Mesenchymal stem cell (in vitro differentiated cells and primary cell): ENCODE measurements around the gene NFATC3.

Experiments
- DNase-seq: peaks from one replicate; pipeline ENCODE4 v3.0.0-alpha.2; 2013
- H2AFZ ChIP-seq: one replicate; pipeline ENCODE4 v1.6.1; 2013; ENCODE audit warnings: low read depth, mild to moderate bottlenecking, control low read depth, inconsistent platforms, low read length, moderate library complexity
- H2AK5ac ChIP-seq: 2 replicates; pipeline ENCODE4 v1.6.1; 2013; ENCODE audit warnings: low read length, moderate library complexity, mild to moderate bottlenecking, inconsistent platforms; ENCODE audit not compliant: severe bottlenecking
- H2BK120ac ChIP-seq: one replicate; pipeline ENCODE4 v1.6.1; 2013; ENCODE audit warnings: low read depth, mild to moderate bottlenecking, inconsistent platforms, low read length, moderate library complexity
- H2BK12ac ChIP-seq, 2 experiments: one replicate each; pipeline ENCODE4 v1.6.1; 2013; ENCODE audit warnings: inconsistent platforms in 2 of 2, low read length in 2 of 2, mild to moderate bottlenecking in 2 of 2, moderate library complexity in 2 of 2, control low read depth in 1 of 2
- H2BK15ac ChIP-seq: one replicate; pipeline ENCODE4 v1.6.1; 2013; ENCODE audit warnings: mild to moderate bottlenecking, low read depth, inconsistent platforms; ENCODE audit not compliant: poor library complexity, severe bottlenecking
- H2BK5ac ChIP-seq: 2 replicates; pipeline ENCODE4 v1.6.1; 2013; ENCODE audit warnings: low read depth, mild to moderate bottlenecking, low read length, control low read depth, inconsistent platforms; ENCODE audit not compliant: poor library complexity, severe bottlenecking
- H3K14ac ChIP-seq, 2 experiments: one replicate each; pipeline ENCODE4 v1.6.1; 2013; ENCODE audit warnings: inconsistent platforms in 2 of 2, low read length in 2 of 2, control low read depth in 1 of 2, mild to moderate bottlenecking in 1 of 2, moderate library complexity in 1 of 2
- H3K18ac ChIP-seq, 2 experiments: one replicate each; pipeline ENCODE4 v1.6.1; 2013; ENCODE audit warnings: inconsistent platforms in 2 of 2, low read length in 2 of 2, control low read depth in 1 of 2, low read depth in 1 of 2, mild to moderate bottlenecking in 1 of 2
- H3K23ac ChIP-seq, 2 experiments: one replicate each; pipeline ENCODE4 v1.6.1; 2013; ENCODE audit warnings: inconsistent platforms in 2 of 2, low read length in 2 of 2, mild to moderate bottlenecking in 2 of 2, moderate library complexity in 2 of 2, control low read depth in 1 of 2
- H3K27ac ChIP-seq: 2 replicates; pipeline ENCODE4 v1.5.1; 2013; ENCODE audit warnings: mild to moderate bottlenecking, moderate library complexity, low read length, control low read depth, inconsistent platforms; ENCODE audit not compliant: poor library complexity, severe bottlenecking
- H3K27me3 ChIP-seq, 2 experiments: 2 replicates each; pipeline versions ENCODE4 v1.6.1 to v1.7.0; 2013; ENCODE audit warnings: low read length in 2 of 2, mild to moderate bottlenecking in 2 of 2, moderate library complexity in 2 of 2, control low read depth in 1 of 2, inconsistent platforms in 1 of 2; ENCODE audit not compliant: control insufficient read depth in 1 of 2, insufficient read depth in 1 of 2
- H3K36me3 ChIP-seq, 2 experiments: 2 replicates each; pipeline versions ENCODE4 v1.6.1 to v1.7.0; 2013; ENCODE audit warnings: low read length in 2 of 2, control low read depth in 1 of 2, inconsistent platforms in 1 of 2, low read depth in 1 of 2, mild to moderate bottlenecking in 1 of 2; ENCODE audit not compliant: insufficient read depth in 2 of 2, control insufficient read depth in 1 of 2
- H3K4ac ChIP-seq, 2 experiments: one replicate each; pipeline ENCODE4 v1.6.1; 2013; ENCODE audit warnings: inconsistent platforms in 2 of 2, low read length in 2 of 2, mild to moderate bottlenecking in 2 of 2, moderate library complexity in 2 of 2, control low read depth in 1 of 2, low read depth in 1 of 2
- H3K4me1 ChIP-seq: 2 replicates; pipeline ENCODE4 v1.6.1; 2013; ENCODE audit warnings: low read depth, low read length, control low read depth; ENCODE audit not compliant: control insufficient read depth, insufficient read depth
- H3K4me2 ChIP-seq: 2 replicates; pipeline ENCODE4 v1.6.1; 2013; ENCODE audit warnings: low read length, mild to moderate bottlenecking, inconsistent platforms; ENCODE audit not compliant: poor library complexity, severe bottlenecking
- H3K4me3 ChIP-seq, 2 experiments: 2 replicates each; pipeline versions ENCODE4 v1.5.1 to v1.7.0; 2013; ENCODE audit warnings: low read length in 2 of 2, mild to moderate bottlenecking in 2 of 2, control low read depth in 1 of 2, low read depth in 1 of 2; ENCODE audit not compliant: insufficient read depth in 1 of 2
- H3K79me1 ChIP-seq: replicated peaks from 2 replicates; pipeline ENCODE4 v1.6.1; 2013; ENCODE audit warnings: mild to moderate bottlenecking, control low read depth, low read length, inconsistent platforms; ENCODE audit not compliant: poor library complexity, severe bottlenecking
- H3K9ac ChIP-seq: 2 replicates; pipeline ENCODE4 v1.7.0; 2013; ENCODE audit warnings: mild to moderate bottlenecking, low read length, moderate library complexity
- H3K9me3 ChIP-seq: 2 replicates; pipeline ENCODE4 v1.7.0; 2013; ENCODE audit warnings: mild to moderate bottlenecking, low read length; ENCODE audit not compliant: control insufficient read depth
- H4K8ac ChIP-seq: one replicate; pipeline ENCODE4 v1.6.1; 2013; ENCODE audit warnings: inconsistent platforms, mild to moderate bottlenecking, low read length, moderate library complexity
- H4K91ac ChIP-seq: one replicate; pipeline ENCODE4 v1.6.1; 2013; ENCODE audit warnings: mild to moderate bottlenecking, low read length, inconsistent platforms
- WGBS: methylation state at CpG from one replicate; pipeline ENCODE4 v1.1.7; 2013; ENCODE audit warnings: mixed read lengths; 5-methylcytosine and 5-hydroxymethylcytosine counted together

NFATC3 gene

DNA sequence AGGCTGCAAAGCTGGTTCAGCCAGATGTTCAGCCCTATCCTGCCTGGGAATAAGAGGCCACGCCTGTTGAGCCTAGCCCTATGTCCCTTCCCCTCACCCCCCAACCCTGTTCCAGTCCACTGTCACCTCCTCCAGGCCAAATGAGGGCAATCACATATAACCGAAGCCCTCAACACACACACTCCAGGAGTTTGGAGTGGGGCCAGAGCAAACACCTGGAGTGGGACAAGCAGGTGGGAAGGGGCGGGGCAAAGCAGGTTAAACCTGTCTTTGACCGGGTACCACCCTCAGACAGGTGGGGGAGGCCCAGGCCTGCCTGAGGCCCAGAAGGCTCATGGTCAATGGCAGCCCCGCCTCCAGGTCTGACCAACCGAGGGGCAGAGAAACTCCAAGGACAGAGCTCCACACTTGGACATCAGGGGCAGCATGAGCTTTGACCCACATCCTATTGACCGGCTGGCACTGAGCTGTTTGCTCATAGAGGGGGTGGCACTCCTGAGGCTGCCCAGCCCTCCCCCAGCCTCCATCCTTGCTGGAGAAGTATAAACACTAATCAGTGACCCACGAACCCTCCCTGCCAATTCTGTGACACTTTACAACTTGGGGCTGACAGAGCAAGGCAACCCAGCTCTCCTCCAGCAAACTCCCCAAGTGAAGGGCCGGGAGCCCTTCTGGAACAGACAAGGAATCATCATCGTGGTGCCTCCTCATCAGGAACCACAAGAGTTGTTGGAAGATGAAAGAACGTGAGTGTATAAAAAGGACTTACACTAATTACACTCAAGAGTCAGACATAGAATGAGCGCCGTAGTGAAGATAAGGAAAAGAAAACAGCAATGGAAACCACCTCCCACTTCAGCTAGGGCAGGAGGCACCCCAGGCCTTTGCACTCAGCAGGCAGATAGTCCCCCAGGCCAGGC is 149.3 kb downstream of the NFATC3 start:
- Histone ChIP-seq H3K36me3 (peaks cover 0 to 30% of the 10 kb centered on the region in 2 experiments), H2BK12ac (no peak overlapping the region), H2BK5ac (no peak overlapping the region), H2AK5ac (peak overlapping the region; percentile 15), H3K4ac (no peak overlapping the region), H3K4me2 (no peak overlapping the region), H3K23ac (no peak overlapping the region), H3K4me1 (peaks cover 34% of the 10 kb centered on the region), H3K9me3 (no peaks in the 10 kb centered on the region), H3K18ac (peak overlapping the region in 1 of 2 experiments; percentile 24), H2BK120ac (no peak overlapping the region), H3K9ac (no peak overlapping the region), H2AFZ (no peak overlapping the region), H3K79me1 (no peaks in the 10 kb centered on the region), H3K27ac (no peak overlapping the region), H4K8ac (no peak overlapping the region), H3K4me3 (no peak overlapping the region), H3K27me3 (peaks cover 13 to 17% of the 10 kb centered on the region in 2 experiments), H4K91ac (peak overlapping the region; percentile 34), H3K14ac (no peak overlapping the region), H2BK15ac (peak overlapping the region; percentile 31)
- 67% methylated on average over 11 of the region's 13 CpGs for WGBS
- DNase-seq = no peak

DNA sequence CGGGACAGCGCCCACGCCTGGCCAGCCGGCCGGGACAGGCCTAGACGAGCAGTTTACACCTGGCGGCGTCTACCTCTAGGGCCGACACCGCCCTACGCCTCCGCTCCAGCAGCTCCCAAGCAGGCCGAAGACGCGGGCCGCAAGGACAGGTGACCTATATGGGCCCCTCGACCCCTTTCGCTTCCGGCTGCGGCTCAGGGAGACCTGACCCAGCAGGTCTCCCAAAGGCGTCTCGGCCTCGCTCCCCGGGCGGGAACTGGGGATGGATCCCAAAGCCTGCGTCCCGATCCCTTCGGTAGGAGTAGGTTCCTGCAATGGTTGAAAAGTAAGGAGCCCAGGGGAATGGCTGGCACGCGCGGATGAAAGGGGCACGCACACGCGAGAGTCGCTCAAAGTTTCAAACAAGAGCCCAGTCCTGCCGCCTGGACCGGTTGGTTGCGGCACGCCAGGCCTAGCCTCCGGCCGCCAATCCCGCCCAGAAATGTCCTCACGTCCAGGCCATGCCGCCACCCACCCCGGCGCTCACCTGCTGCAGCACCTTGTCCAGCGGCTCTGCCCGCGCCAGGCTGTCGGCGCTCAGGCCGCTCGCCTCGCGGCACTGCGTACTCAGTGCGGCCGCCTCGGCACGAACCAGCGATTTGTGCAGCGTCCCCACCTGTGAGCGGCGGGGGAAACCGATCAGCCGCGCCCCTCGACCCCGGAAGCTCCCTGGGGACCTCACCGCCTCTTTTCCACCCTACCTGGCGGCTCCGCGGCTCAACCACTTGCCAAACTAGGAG is 150.1 kb downstream of the NFATC3 start:
- peaks cover 0 to 24% of the 10 kb centered on the region in 2 experiments for H3K36me3 ChIP-seq
- H3K79me1 ChIP-seq = no peaks in the 10 kb centered on the region
- H2AK5ac ChIP-seq = peak overlapping the region; percentile 15
- peak overlapping the region in 1 of 2 experiments; percentile 81 for H3K14ac ChIP-seq
- 13% methylated on average over 60 of the region's 73 CpGs for WGBS
- H2AFZ ChIP-seq = no peak overlapping the region
- H3K23ac ChIP-seq = peak overlapping the region; percentile 83 to 98
- H2BK15ac ChIP-seq = peak overlapping the region; percentile 31
- H3K9me3 ChIP-seq = no peaks in the 10 kb centered on the region
- peaks cover 13 to 17% of the 10 kb centered on the region in 2 experiments for H3K27me3 ChIP-seq
- H3K4me2 ChIP-seq = peak overlapping the region; percentile 87
- H3K18ac ChIP-seq = peak overlapping the region; percentile 24 to 38
- H3K4ac ChIP-seq = no peak overlapping the region
- peak overlapping the region in 1 of 2 experiments; percentile 55 for H2BK12ac ChIP-seq
- H2BK120ac ChIP-seq = no peak overlapping the region
- peak overlapping the region; percentile 86 for H4K8ac ChIP-seq
- peak overlapping the region in 1 of 2 experiments; percentile 48 for H3K4me3 ChIP-seq
- no peak for DNase-seq
- no peak overlapping the region for H4K91ac ChIP-seq
- H3K4me1 ChIP-seq = peaks cover 37% of the 10 kb centered on the region
- H3K27ac ChIP-seq = no peak overlapping the region
- H3K9ac ChIP-seq = no peak overlapping the region
- no peak overlapping the region for H2BK5ac ChIP-seq

DNA sequence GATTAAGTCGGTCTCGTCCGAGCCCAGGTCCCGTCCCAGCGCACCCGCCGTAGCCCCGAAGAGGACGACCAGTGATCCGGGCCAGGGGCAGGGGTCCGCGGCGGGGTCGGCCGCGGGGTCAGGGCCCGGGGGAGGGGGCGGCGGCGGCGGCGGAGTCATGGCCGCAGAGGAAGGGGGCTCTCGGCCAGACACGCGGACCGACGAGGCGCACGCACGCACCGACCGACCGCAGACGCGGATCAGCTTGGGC is 150.6 kb downstream of the NFATC3 start, which contains the start of gene ESRP2:
TSS of gene ESRP2 (minus strand) at position 241 of the 250 bp plus-strand sequence. CDS start at position 159, 82 bp downstream.
- peak within 1 kb of the TSS; percentile 85 for H3K27ac ChIP-seq
- H2BK120ac ChIP-seq = peak within 1 kb of the TSS; percentile 65
- H3K4me1 ChIP-seq = peaks cover 37% of the 10 kb centered on the region
- peak within 1 kb of the TSS in 1 of 2 experiments; percentile 55 for H3K4ac ChIP-seq
- WGBS = 3% methylated on average over 15 of the region's 36 CpGs
- H3K18ac ChIP-seq = peak within 1 kb of the TSS; percentile 64 to 93
- H3K14ac ChIP-seq = peak within 1 kb of the TSS in 1 of 2 experiments; percentile 81
- DNase-seq = no peak
- peaks cover 13 to 17% of the 10 kb centered on the region in 2 experiments for H3K27me3 ChIP-seq
- H3K4me3 ChIP-seq = peak within 1 kb of the TSS; percentile 50 to 76
- H3K79me1 ChIP-seq = no peaks in the 10 kb centered on the region
- H3K23ac ChIP-seq = peak within 1 kb of the TSS; percentile 83 to 98
- H2BK5ac ChIP-seq = no peak within 1 kb of the TSS
- H3K9ac ChIP-seq = peak within 1 kb of the TSS; percentile 80
- H2AK5ac ChIP-seq = peak within 1 kb of the TSS; percentile 80
- H3K4me2 ChIP-seq = peak within 1 kb of the TSS; percentile 92
- H2BK12ac ChIP-seq = peak within 1 kb of the TSS; percentile 6 to 91
- H4K91ac ChIP-seq = peak within 1 kb of the TSS; percentile 85
- no peaks in the 10 kb centered on the region for H3K9me3 ChIP-seq
- H2AFZ ChIP-seq = peak within 1 kb of the TSS; percentile 68
- H2BK15ac ChIP-seq = peak within 1 kb of the TSS; percentile 33
- H3K36me3 ChIP-seq = peaks cover 0 to 21% of the 10 kb centered on the region in 2 experiments
- peak within 1 kb of the TSS; percentile 94 for H4K8ac ChIP-seq
